Right renal cortex interstitium (tissue), 3 donors: ENCODE measurements around the gene RUVBL2. TPM values are rescaled to one million over a fixed set of nuclear protein-coding genes. Genes with fewer than 3 reads are reported as not detected.

Experiments used
- polyA plus RNA-seq, 3 donors: library from polyadenylated mRNA; unstranded; fragments of 120-200 nt; gene quantifications; one replicate each; pipeline ENCODE4 v1.2.1, GENCODE V29; 2013; ENCODE audit not compliant: insufficient read length in 3 of 3

Gene RUVBL2
- polyA plus RNA-seq, 3 donors = 79.2 to 96.2 (median 86.9) TPM

Other genes starting within 250 kb of the RUVBL2 start
- gene IZUMO1, start 247.0 kb upstream of the RUVBL2 start, polyA plus RNA-seq = under 1 TPM in 2 of 3 donors, not detected in 1; 0.18 to 0.40 TPM
- gene FUT1, start 241.2 kb upstream of the RUVBL2 start, polyA plus RNA-seq = 1 to 10 TPM; 3.0 to 3.4 (median 3.0) TPM
- not detected for gene FGF21, start 238.4 kb upstream of the RUVBL2 start, polyA plus RNA-seq
- gene BCAT2, start 182.9 kb upstream of the RUVBL2 start, polyA plus RNA-seq = 10 to 100 TPM; 28.5 to 34.9 (median 28.8) TPM
- gene HSD17B14, start 157.4 kb upstream of the RUVBL2 start, polyA plus RNA-seq = 10 to 100 TPM; 24.0 to 30.9 (median 27.9) TPM
- 10 to 100 TPM; 17.4 to 19.8 (median 17.6) TPM for gene PLEKHA4, start 125.3 kb upstream of the RUVBL2 start, polyA plus RNA-seq
- 10 to 100 TPM; 34.7 to 48.1 (median 35.8) TPM for gene PPP1R15A, start 121.5 kb upstream of the RUVBL2 start, polyA plus RNA-seq
- gene TULP2, start 95.1 kb upstream of the RUVBL2 start, polyA plus RNA-seq = 1 to 10 TPM in 1 of 3 donors, under 1 TPM in 2; 0.72 to 1.9 (median 0.93) TPM
- 100 to 1,000 TPM; 229 to 276 (median 263) TPM for gene NUCB1, start 93.6 kb upstream of the RUVBL2 start, polyA plus RNA-seq
- gene DHDH, start 60.2 kb upstream of the RUVBL2 start, polyA plus RNA-seq = 1 to 10 TPM; 4.6 to 7.4 (median 5.9) TPM
- gene BAX, start 39.0 kb upstream of the RUVBL2 start, polyA plus RNA-seq = 10 to 100 TPM; 47.8 to 70.2 (median 65.9) TPM
- 1,000 to 10,000 TPM; 2,018 to 2,741 (median 2,584) TPM for gene FTL, start 28.6 kb upstream of the RUVBL2 start, polyA plus RNA-seq
- gene GYS1, start 578 bp upstream of the RUVBL2 start, polyA plus RNA-seq = 10 to 100 TPM; 35.6 to 38.8 (median 36.1) TPM
- not detected for gene LHB, start 23.2 kb downstream of the RUVBL2 start, polyA plus RNA-seq
- not detected for gene CGB3, start 30.4 kb downstream of the RUVBL2 start, polyA plus RNA-seq
- gene CGB2, start 38.0 kb downstream of the RUVBL2 start, polyA plus RNA-seq = not detected
- gene CGB1, start 43.0 kb downstream of the RUVBL2 start, polyA plus RNA-seq = not detected
- not detected for gene CGB5, start 50.0 kb downstream of the RUVBL2 start, polyA plus RNA-seq
- gene CGB8, start 55.2 kb downstream of the RUVBL2 start, polyA plus RNA-seq = not detected
- gene CGB7, start 63.9 kb downstream of the RUVBL2 start, polyA plus RNA-seq = under 1 TPM; 0.78 to 0.94 (median 0.93) TPM
- 1 to 10 TPM; 2.4 to 2.7 (median 2.5) TPM for gene NTF4, start 70.9 kb downstream of the RUVBL2 start, polyA plus RNA-seq
- under 1 TPM; 0.04 TPM for gene KCNA7, start 78.8 kb downstream of the RUVBL2 start, polyA plus RNA-seq
- gene SNRNP70, start 91.6 kb downstream of the RUVBL2 start, polyA plus RNA-seq = 100 to 1,000 TPM; 243 to 292 (median 271) TPM
- gene LIN7B, start 120.5 kb downstream of the RUVBL2 start, polyA plus RNA-seq = 1 to 10 TPM; 6.5 to 6.7 (median 6.6) TPM
- gene C19orf73, start 125.3 kb downstream of the RUVBL2 start, polyA plus RNA-seq = under 1 TPM; 0.39 to 0.80 (median 0.74) TPM
- 1 to 10 TPM; 4.6 to 5.4 (median 4.9) TPM for gene PPFIA3, start 125.7 kb downstream of the RUVBL2 start, polyA plus RNA-seq
- gene HRC, start 161.5 kb downstream of the RUVBL2 start, polyA plus RNA-seq = 10 to 100 TPM; 29.8 to 36.1 (median 35.5) TPM
- 10 to 100 TPM; 19.8 to 25.4 (median 20.0) TPM for gene TRPM4, start 163.9 kb downstream of the RUVBL2 start, polyA plus RNA-seq